HG02973 (cell line): ENCODE measurements around the gene PIWIL4.

Source experiments
- ATAC-seq: cut with Tn5 transposase; IDR thresholded peaks from one replicate; pipeline ENCODE4 v1.9.1; 2021; ENCODE audit warnings: moderate library complexity; ENCODE audit not compliant: unreplicated experiment

PIWIL4 gene

DNA sequence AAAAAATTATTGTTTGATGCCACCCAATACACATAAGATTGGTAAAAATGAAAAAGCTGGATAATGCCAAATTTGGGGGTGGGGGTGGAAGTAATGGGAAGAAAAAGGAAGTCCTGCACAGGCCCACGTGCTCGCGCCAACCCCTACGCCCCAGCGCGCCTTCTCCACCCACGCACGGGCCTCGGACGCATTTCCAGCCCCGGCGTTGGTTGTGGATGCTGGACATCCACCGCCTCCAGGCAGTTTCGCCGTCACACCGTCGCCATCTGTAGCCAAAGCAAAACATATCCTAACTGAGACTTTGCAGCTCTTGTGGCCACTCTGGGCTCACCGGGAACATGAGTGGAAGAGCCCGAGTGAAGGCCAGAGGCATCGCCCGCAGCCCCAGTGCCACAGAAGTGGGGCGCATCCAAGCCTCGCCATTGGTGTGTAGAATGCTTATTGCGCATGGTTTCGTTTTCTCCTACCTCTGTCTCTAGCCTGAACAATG lies at the start of gene PIWIL4:
Gene PIWIL4 (plus strand): TSS at position 188 of the 490 bp plus-strand sequence. CDS start 151 bp downstream, at position 339.
- ATAC-seq, result no peak

DNA sequence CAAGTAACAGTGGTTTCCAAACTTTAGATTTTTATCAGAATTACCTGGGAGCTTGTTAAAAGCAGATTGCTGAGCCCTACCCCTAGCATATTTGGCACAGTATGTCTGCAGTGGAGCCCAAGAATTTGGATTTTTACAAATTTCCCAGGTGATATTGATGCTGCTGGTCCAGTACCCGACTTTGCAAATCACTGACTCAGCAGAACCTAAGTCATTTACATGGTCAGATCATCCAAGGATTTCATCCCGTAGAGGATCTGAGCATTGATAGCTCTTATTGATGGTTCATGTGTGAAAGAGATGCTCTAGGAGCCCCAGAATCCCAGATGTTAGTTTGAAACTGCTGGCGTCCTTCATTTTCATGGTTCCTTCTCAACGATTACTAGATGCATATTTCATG lies 48.9 kb upstream of the PIWIL4 start:
- no peak for ATAC-seq

DNA sequence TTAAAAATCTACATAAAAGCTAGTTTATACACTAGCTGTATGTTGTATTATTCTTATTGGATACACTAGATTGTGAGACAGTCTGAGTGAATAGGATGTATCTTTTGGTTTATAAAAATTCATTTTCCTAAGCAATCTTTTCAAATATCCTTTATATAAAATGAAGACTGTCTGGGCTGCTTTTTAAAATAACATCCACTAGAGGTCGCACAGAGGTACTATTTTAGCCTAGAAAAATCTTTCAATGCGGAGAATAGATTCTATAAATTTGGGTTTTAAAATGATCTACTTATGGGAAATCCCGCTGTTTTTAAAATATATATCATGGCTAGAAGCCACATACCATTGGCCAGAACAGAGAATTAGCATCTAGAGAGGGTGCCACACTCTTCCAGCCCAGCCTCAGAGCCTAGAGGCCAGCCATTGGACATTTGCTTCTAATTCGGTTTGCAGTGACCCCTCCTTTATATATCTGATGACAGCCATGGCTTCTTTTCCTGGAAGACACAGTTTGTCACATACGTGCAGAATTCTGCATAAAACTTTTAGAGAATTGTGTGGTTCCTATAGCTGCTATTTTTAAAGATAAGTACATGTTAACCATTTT lies 47.6 kb upstream of the PIWIL4 start:
- ATAC-seq, result no peak

DNA sequence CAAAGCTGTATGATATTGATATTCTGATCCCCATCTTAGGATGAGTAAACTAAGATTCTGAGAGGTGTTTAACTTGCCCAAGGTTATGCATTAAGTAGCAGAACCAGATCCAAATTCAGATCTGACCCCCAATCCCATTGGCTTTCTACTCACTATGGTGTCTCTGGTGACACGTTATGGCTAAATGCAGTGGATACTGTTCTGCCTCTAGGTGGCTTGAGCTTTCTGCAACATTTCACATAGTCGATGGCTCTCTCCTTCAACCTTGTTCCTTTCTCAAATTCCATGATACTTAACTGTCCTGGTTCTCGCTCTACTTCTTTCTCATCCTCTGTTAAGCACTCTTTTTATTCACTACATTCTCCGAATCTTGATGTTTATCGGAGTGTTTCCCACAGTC lies 45.5 kb upstream of the PIWIL4 start:
- ATAC-seq, result peak; percentile 66

DNA sequence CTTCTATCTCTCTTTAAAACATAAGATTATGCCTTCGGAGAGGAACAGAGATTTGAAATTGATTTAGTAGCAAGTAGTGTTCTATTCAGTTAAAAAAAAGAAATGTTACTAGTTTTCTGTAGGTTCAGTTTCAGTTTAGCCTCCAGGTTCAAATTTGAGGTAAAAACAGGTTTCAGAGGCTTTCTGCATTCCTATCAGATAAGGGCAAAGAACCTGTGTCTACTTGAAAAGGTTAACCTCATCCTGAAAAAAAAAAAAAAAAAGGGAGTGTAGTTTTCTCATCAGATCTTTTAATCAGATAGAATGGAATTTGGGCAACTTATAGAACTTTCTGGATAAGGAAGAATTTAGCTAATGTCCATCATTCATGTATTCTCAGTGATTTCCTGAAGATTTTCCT lies 42.8 kb upstream of the PIWIL4 start:
- ATAC-seq, result no peak

DNA sequence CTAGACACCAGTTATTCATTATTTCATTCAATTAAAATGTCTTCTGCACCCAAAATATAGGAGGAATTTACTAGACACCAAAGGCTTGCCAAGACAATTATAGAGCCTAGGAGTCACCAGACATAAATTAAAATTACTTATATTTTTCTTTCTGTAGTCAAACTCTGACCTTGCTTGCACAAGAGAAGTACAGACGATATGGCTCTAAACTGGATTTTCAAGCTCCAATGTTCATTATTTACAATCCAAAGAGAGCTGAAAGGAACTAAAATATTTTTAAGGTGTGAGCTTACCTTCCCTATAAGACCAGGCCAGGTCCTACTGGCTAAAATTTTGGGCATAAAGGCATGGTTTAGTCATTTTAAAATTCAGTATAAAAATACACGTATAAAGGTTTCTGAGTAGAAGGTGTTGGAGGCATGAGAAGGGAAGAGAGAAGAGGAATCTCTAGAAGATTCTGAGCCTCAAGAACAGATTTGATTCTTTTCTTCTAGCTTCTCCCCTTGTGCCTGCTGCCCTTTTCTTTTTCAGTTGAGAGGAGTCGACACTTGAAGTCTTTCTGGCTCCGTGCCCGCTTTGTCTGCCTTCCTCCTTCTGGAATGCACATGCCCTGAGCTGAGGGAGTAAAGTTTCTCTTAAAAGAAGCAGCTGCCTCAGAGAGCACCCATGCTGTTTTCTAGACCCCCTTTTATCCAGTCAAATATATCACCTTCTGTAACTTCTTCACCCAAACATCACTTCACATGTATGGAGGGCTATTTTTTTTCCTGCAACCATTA lies 41.4 kb upstream of the PIWIL4 start:
- no peak for ATAC-seq

DNA sequence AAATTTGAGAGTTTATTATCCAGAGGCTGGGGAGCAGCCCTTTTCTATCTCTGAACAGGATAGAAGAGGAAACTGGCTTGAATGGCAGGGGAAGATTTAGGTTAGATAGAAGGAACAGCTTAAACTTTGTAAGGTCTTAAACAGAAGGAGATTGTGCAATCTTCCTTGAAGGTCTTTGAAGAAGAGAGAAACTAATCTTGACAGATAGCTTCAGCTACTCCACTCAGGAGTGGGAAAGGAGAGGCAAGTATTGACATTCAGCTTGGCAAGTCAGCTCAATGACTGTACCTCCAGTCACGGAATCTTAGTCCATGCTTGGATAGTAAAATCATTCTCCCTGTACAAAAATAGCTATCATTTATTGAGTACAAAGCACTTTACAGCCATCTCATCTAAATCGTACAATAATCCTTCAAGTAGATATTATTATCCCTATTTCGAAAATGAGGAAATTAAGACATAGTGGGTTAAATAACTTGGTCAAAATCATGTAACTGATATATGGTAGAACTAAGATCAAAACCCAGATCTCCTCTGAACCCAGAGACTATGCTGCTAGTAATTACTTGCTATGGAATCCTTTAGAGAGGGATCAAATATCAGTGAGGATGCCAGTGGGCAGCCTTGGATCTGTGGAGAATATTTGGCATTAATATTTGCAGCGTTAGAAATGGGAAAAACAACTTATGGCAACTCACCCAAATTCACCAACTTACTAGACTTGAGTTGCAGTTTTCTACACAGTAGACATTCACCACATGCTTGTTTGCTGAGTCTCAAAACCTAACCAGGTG lies 40.3 kb upstream of the PIWIL4 start:
- ATAC-seq, result no peak

DNA sequence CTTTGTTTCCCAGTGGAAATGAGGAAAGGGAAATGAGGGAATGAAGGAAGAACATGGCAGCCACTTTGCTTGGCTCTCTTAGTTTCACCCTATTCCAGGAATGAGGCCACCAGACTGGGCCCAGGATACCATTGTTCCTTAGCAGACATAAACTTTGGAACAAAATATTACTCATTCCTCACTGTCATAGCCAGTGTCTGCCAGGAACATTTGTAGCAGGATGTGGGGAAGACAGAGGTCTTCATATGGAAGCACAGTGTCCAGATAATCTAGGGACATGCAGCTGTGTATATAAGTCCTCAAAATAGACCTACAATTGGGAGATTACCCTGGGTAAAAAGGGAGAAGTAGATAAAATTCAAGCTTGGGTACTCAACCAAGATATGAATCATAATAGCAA lies 38.6 kb upstream of the PIWIL4 start:
- no peak for ATAC-seq

DNA sequence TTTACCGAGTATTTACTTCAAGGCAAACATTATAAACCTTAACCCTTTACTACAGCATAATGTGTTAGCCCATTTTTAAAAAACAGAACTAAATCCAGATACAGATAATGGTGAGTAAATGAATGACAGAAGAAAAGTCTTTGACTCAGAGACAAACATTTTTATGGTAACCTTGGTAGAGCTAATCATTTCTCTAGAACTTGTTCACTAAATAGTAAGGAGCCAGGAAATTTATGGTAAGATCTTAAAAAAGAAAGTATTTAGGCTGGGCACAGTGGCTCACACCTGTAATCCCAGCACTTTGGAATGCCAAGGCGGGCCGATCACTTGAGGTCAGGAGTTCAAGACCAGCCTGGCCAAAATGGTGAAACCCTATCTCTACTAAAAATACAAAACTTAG lies 35.0 kb upstream of the PIWIL4 start:
- ATAC-seq, result no peak

DNA sequence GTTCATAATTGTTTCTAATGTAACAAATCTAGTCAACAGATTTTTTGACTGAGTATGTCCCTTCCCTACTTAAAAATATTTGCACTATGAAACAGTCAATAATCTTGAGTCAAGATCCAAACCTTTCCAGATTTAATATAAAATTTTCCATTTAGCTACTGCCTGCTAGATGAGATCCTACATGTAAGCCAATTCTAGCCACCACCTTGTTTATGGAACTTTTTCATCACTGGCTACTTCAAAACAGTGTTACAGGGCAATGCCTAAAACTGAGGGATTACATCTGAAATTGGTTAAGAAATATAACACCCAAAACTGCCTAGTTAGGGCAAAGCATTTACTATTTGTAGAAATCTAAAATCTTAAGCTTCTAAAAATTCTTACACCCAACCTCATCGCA lies 34.0 kb upstream of the PIWIL4 start:
- no peak for ATAC-seq

DNA sequence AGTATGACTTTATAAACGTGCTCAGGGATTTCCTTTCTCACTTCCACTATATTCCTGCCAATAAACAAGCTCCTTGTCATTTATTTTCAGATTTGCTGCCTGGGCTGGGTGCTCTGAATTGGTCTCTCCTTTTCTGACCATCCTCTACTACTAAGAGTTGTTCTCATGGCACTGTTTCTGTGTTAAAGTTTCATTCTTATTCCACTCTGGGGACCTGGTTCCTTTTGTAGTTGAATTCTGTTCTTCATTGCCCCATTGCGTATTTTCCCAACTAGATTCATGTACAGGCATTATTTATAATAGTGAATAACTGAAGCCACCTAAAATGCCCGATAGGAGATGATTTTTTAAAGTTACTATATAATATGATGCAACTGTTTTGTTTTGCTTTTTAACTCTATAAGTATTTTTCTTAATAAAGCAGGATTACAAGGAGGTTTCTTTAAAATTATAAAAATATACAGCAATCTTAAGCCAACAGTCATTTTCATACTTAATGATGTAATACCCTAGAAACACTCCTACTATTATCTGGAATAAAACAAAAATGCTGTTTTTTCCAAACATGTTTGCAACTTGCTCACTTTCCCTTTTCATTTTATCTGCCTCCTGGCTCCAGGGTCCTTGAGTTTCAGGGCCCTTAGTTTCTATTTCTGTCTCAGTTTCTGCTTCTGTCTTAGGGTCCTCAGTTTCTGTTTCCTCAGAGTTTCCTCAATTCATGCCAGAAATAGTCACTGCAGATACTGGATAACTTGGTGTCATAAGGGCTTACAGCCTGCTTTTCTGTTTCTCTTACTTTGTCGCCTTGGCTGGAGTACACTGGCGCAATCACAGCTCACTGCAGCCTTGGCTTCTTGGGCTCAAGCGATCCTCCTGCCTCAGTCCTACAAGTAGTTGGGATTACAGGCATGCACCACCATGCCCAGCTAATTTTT lies 33.2 kb upstream of the PIWIL4 start:
- no peak for ATAC-seq

DNA sequence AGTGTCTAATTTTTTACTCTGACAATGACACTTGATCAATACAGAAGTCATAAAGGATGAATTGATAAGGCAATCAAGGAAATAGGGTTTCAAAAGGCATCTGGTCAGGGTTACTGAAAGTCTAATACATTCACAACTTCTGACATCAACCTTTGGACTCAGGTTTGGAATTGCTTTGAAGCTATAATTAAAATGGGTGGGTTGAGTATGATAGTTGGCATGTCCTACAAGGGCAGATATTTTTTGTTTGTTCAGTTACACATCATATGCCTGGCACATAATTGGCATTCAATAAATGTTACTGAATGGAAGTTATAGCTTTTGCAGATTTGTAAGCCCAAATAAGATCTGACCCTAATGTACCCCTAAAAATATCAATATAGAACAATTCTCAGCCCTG lies 30.8 kb upstream of the PIWIL4 start:
- no peak for ATAC-seq

DNA sequence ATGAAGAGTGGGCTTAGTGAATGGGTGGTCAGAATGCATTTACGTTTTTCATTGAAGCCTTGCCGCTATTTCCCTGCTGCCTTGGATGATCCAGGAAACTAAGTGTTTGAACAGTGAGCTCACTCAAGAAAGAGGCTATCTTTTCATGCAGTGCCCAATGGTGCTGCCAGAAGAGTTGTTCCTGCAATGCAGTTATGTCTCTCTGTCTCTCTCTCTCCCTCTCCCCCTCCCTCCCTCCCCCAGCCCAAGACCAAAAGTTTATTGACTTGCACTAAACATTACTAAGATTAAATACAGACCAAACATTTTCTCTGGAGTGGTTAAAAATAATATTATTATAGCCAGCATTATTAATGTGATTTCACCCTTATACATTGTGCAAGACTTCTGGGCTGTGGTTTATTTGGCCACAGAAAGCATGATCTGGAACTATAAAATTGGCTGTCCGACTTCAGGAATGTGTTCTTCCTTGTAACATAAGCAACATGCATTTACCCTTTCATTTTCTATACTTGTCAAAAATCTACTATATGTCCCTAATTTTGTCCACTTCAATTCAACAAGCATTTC lies 30.1 kb upstream of the PIWIL4 start:
- no peak for ATAC-seq

DNA sequence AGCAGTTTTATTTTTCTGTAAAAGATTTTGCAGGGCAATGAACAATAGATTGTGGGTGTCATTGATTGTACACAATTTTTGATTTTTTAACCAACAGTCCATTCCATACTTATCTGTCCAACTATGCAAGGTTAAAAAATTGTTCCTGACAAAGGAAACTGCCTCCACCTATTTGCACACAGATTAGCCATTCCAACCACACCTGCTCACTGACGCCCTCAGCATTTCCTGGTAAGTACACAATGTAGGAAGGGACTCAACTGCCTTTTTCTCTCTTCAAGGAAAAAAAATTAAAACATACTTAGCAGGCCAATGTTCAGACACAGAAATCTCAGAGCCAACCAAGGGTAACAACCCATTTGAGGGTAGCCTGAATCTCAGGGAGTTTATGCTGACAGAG lies 27.7 kb upstream of the PIWIL4 start:
- no peak for ATAC-seq

DNA sequence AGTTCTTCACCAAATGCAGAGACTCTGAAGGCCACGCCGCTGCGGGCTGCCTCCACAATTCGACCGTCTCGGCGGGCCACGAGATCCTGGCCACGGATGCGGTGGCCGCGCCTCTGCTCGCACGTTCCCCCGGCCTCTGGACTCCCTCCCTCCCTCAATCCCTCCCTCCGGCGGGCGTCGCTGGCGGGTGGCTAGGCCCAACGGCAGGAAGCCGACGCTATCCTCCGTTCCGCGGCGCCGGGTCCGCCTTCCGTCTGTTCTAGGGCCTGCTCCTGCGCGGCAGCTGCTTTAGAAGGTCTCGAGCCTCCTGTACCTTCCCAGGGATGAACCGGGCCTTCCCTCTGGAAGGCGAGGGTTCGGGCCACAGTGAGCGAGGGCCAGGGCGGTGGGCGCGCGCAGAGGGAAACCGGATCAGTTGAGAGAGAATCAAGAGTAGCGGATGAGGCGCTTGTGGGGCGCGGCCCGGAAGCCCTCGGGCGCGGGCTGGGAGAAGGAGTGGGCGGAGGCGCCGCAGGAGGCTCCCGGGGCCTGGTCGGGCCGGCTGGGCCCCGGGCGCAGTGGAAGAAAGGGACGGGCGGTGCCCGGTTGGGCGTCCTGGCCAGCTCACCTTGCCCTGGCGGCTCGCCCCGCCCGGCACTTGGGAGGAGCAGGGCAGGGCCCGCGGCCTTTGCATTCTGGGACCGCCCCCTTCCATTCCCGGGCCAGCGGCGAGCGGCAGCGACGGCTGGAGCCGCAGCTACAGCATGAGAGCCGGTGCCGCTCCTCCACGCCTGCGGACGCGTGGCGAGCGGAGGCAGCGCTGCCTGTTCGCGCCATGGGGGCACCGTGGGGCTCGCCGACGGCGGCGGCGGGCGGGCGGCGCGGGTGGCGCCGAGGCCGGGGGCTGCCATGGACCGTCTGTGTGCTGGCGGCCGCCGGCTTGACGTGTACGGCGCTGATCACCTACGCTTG lies 23.2 kb upstream of the PIWIL4 start, which contains the start of gene FUT4:
Gene FUT4 (plus strand): TSS at position 227 of the 951 bp plus-strand sequence. CDS start 213 bp downstream, at position 440.
- ATAC-seq, result peak; percentile 78

DNA sequence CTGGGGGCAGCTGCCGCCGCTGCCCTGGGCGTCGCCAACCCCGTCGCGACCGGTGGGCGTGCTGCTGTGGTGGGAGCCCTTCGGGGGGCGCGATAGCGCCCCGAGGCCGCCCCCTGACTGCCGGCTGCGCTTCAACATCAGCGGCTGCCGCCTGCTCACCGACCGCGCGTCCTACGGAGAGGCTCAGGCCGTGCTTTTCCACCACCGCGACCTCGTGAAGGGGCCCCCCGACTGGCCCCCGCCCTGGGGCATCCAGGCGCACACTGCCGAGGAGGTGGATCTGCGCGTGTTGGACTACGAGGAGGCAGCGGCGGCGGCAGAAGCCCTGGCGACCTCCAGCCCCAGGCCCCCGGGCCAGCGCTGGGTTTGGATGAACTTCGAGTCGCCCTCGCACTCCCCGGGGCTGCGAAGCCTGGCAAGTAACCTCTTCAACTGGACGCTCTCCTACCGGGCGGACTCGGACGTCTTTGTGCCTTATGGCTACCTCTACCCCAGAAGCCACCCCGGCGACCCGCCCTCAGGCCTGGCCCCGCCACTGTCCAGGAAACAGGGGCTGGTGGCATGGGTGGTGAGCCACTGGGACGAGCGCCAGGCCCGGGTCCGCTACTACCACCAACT lies 22.4 kb upstream of the PIWIL4 start:
- ATAC-seq, result peak; percentile 1

DNA sequence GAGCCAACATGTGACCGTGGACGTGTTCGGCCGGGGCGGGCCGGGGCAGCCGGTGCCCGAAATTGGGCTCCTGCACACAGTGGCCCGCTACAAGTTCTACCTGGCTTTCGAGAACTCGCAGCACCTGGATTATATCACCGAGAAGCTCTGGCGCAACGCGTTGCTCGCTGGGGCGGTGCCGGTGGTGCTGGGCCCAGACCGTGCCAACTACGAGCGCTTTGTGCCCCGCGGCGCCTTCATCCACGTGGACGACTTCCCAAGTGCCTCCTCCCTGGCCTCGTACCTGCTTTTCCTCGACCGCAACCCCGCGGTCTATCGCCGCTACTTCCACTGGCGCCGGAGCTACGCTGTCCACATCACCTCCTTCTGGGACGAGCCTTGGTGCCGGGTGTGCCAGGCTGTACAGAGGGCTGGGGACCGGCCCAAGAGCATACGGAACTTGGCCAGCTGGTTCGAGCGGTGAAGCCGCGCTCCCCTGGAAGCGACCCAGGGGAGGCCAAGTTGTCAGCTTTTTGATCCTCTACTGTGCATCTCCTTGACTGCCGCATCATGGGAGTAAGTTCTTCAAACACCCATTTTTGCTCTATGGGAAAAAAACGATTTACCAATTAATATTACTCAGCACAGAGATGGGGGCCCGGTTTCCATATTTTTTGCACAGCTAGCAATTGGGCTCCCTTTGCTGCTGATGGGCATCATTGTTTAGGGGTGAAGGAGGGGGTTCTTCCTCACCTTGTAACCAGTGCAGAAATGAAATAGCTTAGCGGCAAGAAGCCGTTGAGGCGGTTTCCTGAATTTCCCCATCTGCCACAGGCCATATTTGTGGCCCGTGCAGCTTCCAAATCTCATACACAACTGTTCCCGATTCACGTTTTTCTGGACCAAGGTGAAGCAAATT lies 21.7 kb upstream of the PIWIL4 start:
- ATAC-seq, result no peak

DNA sequence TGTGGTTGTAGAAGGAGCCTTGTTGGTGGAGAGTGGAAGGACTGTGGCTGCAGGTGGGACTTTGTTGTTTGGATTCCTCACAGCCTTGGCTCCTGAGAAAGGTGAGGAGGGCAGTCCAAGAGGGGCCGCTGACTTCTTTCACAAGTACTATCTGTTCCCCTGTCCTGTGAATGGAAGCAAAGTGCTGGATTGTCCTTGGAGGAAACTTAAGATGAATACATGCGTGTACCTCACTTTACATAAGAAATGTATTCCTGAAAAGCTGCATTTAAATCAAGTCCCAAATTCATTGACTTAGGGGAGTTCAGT lies 21.1 kb upstream of the PIWIL4 start:
- ATAC-seq, result no peak
